Type B pancreatic cell (in vitro differentiated cells): ENCODE results near the gene SCN4B. TPM values are rescaled to one million over a fixed set of nuclear protein-coding genes. Genes with fewer than 3 reads are reported as not detected.

Source experiments
- DNase-seq: peaks from one replicate; pipeline ENCODE4 v3.0.0; 2021; ENCODE audit warnings: mixed read lengths; ENCODE audit not compliant: unreplicated experiment; ENCODE audit errors: extremely low spot score
- H3K27ac Mint-ChIP-seq: 2 replicates; pipeline ENCODE4 v1.8.0; 2021; ENCODE audit warnings: mild to moderate bottlenecking, mixed read lengths
- H3K27me3 Mint-ChIP-seq: 2 replicates; pipeline ENCODE4 v1.8.0; 2021; ENCODE audit warnings: mixed read lengths
- H3K36me3 Mint-ChIP-seq: 2 replicates; pipeline ENCODE4 v1.8.0; 2021; ENCODE audit warnings: mixed read lengths
- H3K4me1 Mint-ChIP-seq: one replicate; pipeline ENCODE4 v1.8.0; 2021; ENCODE audit warnings: mixed read lengths; ENCODE audit not compliant: unreplicated experiment
- H3K4me3 Mint-ChIP-seq: 2 replicates; pipeline ENCODE4 v1.8.0; 2021; ENCODE audit warnings: mild to moderate bottlenecking, mixed read lengths
- H3K9me3 Mint-ChIP-seq: 2 replicates; pipeline ENCODE4 v1.8.0; 2021; ENCODE audit warnings: mixed read lengths
- CTCF ChIP-seq: fragments of 200-600 bp; sonication (generic); conservative IDR thresholded peaks from 2 replicates; pipeline ENCODE4 v1.5.0; 2021; ENCODE audit warnings: antibody characterized with exemption, mild to moderate bottlenecking
- total RNA-seq: library from RNA; stranded (reverse); gene quantifications from 2 replicates; pipeline ENCODE4 v1.2.1, GENCODE V29; 2021; ENCODE audit warnings: low replicate concordance

SCN4B gene
- total RNA-seq, 1 donor from 2014 or later: 2.0 TPM

- Mint-ChIP-seq H3K9me3 (no peaks in the 10 kb centered on the region), H3K27ac (peak overlapping the region; percentile 15), H3K27me3 (peaks cover 85% of the 10 kb centered on the region), H3K36me3 (no peaks in the 10 kb centered on the region), H3K4me1 (peaks cover 7% of the 10 kb centered on the region), H3K4me3 (no peak overlapping the region)
- no peak for TF ChIP-seq CTCF
- DNase-seq: no peak
Measured at GRCh38 chr11:118147502-118147901, 5.1 kb downstream of the SCN4B start.

- H3K9me3 Mint-ChIP-seq: no peaks in the 10 kb centered on the region
- H3K27ac Mint-ChIP-seq: peak overlapping the region; percentile 48
- no peak for TF ChIP-seq CTCF
- peak overlapping the region; percentile 84 for H3K4me3 Mint-ChIP-seq
- no peak for DNase-seq
- no peaks in the 10 kb centered on the region for H3K36me3 Mint-ChIP-seq
- peaks cover 85% of the 10 kb centered on the region for H3K27me3 Mint-ChIP-seq
- peaks cover 7% of the 10 kb centered on the region for H3K4me1 Mint-ChIP-seq
Measured at GRCh38 chr11:118146554-118146953, 6.1 kb downstream of the SCN4B start.

GRCh38 chr11:118145285-118146227, 7.1 kb downstream of the SCN4B start:
- Mint-ChIP-seq H3K4me1 (peaks cover 7% of the 10 kb centered on the region), H3K27ac (peak overlapping the region; percentile 67), H3K27me3 (peaks cover 84% of the 10 kb centered on the region), H3K4me3 (peak overlapping the region; percentile 86), H3K9me3 (no peaks in the 10 kb centered on the region), H3K36me3 (no peaks in the 10 kb centered on the region)
- peak; percentile 95 for TF ChIP-seq CTCF
- peak; percentile 94 for DNase-seq

- H3K9me3 Mint-ChIP-seq: no peaks in the 10 kb centered on the region
- H3K27ac Mint-ChIP-seq: peak overlapping the region; percentile 45
- peaks cover 7% of the 10 kb centered on the region for H3K4me1 Mint-ChIP-seq
- no peak for DNase-seq
- no peak for TF ChIP-seq CTCF
- peaks cover 82% of the 10 kb centered on the region for H3K27me3 Mint-ChIP-seq
- H3K36me3 Mint-ChIP-seq: no peaks in the 10 kb centered on the region
- H3K4me3 Mint-ChIP-seq: peak overlapping the region; percentile 19
Measured at GRCh38 chr11:118144301-118145268, 8.0 kb downstream of the SCN4B start.

GRCh38 chr11:118143661-118144185, 8.9 kb downstream of the SCN4B start:
- no peak for TF ChIP-seq CTCF
- Mint-ChIP-seq H3K4me1 (peaks cover 7% of the 10 kb centered on the region), H3K9me3 (no peaks in the 10 kb centered on the region), H3K4me3 (no peak overlapping the region), H3K27me3 (peaks cover 84% of the 10 kb centered on the region), H3K27ac (peak overlapping the region; percentile 45), H3K36me3 (no peaks in the 10 kb centered on the region)
- no peak for DNase-seq
